CD4-positive, alpha-beta T cell treated with Interleukin-21 for 1 hour (primary cell): ENCODE results near the gene C17orf100.
A peak's percentile ranks its signal among the peaks of the same experiment; 100 is the strongest.
"Not testable (repeated sequence)": the region's sequence is repeated elsewhere in the genome, so short reads cannot be mapped to it uniquely, and the experiment has no call there.

Source experiments
- DNase-seq: peaks from one replicate; pipeline ENCODE4 v3.0.0-alpha.2; 2020

The C17orf100 gene

DNA sequence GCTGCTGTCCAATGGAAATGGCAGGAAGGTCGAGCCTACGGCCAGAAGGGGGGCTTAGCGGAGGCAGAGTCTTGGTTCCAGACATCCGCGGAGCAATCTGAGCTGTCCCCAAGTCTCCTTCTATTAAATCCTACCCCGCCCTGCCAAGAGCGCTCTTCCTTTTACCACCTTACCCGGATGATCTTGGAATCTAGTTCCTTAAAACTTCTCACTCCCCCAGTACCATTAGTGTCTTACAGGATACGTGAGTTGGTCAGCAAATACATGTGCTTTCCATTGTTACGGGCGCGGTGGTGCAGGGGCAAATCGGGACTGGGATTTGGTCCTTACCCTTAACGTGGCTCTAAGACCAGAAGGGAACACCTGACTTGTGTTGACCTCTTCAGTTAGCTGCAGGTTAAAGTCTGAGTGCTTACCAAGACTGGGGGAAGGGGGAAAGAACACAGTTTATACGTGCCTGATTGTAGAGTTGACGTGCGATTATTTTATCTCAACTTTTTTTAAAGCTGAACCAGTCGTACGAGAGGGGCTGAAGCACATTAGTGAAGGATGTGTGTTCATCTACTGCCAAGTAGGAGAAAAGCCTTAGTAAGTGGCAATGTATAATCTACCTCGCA lies 10.2 kb upstream of the C17orf100 start:
- peak; percentile 16 for DNase-seq

DNA sequence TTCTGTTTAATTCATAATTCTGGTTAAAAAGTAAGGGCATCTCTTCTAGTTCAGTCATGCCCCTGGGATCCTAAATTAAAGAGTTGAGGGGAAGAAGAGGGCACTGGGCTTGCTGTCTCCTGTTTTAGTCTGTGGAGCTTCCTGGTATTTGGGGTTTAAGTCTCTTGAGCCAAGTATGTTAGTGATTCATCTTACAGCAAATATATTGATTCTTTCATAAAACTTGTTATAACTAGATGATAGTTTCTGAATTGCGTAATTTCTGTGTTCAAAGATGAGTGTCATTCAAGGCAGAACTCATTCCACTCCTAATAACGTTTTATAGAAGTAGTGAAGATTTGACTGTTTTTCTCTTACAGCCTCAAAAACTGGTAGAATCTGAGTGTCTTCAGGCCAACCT lies 9.0 kb upstream of the C17orf100 start:
- no peak for DNase-seq

DNA sequence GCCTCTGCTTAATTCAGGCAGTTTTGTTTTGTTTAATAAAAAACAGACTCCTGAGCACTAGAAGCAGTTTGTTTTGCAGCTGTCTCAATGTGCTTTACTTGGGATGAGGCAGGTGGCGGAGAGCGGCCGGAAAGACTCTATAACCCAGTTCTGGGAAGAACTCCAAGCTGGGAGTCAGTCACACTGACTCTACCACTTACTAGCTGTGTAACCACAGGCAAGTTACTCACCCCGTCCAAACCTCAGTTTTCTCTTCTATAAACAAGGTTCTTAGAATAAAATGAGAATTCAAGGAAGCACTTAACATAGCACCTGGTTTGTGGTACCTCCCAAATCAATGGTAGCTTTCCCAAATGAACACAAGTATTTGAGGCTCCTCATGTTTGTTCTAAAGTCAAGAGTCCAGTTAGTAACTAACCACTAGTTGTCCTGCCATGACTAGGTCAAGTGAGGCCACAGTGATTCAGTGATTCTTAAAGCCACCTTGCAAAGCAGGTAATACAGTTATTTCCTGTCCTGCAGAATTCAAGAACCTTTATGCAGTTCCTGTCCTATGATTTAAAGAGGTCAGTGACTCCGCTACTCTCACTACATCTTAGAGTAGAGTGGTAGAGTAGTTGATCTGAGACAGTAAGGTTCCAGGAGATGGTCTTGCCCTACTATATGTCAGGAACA lies 8.0 kb upstream of the C17orf100 start:
- DNase-seq, result no peak

DNA sequence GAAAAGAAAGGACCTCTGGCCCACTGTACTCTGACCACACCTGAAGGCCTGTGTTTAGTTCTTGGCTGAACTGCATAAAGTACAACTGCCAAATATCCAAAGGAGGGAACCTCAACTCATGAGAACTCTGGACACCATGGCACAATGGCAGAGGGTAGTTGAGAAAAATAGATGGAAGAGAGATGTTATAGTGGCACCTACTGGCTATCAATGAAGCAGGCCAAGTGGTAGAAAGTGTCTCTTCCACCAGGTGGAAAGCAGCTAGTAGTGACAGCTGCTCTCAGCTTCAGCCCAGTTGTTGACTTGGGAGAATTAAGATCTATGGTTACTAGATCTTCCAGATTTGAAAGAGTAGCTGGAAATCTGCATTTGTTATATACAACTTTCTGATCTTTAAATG lies 3.4 kb upstream of the C17orf100 start:
- DNase-seq, result peak; percentile 28

DNA sequence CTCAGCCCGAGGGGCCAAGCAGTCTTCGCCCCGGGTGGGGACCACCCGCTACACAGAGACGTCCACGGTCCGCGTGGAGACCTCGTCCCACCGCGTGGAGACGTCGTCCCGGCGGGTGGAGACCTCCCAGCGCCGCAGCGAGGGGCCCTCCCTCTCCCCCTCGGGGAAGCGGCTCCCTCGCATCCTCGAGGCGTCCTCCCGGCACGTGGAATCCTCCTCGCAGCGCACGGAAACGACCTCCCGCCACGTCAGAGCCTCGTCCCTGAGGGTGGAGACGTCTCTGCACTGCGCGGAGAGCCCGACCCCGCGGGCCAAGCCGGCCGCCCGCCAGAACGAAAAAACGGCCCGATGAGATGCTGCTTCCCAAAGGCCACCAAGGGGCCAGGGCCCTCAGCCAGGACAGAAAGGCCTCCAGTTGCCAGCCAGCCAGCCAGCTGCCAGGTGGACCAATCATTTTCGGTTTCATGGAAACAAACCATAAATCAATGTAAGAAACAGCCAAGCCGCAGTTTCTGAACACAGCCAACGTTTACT lies 424 bp downstream of the C17orf100 start:
- peak; percentile 55 for DNase-seq

DNA sequence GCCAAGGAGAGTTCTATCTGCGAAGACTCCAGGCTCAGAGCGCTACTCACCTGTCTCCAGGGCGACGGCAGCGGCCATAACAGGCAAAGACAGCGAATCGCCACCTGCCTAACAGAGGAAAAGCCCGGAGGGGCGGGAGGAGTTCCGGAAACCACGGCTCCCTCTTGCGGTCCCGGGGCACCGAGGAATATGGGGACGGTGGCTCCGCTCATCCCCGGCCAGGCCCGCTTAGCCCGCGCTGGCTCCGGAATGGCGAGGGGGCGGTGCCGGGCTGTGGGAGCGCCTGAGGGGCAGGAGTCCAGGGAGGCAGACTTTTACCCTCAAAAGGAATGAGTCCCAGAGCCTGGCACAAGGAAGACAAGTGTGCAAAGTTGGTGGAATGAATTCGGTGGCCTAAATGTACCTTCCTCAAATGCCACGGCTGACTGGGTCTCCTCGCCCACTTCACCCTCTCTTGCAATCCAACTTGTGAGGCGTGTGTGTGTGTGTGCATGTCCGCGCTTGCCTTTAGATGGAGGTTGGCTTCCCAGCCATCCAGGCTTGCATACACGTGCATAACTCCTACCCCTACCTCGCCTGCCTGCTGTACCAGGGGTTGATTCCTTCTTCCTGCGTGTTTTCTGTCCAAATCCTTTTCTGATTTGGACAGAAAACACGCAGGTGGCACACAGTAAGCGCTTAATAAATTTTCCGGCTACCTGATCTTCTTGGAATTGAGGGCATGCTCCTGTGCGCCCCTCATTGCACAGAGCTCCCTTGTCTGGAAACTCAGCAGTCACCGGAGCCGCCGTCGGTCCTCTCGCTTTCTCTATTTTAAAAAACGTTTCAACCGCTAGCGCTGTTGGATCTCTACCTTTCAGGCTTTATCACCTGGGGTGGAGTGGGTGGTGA lies 3.5 kb downstream of the C17orf100 start:
- DNase-seq, result no peak

DNA sequence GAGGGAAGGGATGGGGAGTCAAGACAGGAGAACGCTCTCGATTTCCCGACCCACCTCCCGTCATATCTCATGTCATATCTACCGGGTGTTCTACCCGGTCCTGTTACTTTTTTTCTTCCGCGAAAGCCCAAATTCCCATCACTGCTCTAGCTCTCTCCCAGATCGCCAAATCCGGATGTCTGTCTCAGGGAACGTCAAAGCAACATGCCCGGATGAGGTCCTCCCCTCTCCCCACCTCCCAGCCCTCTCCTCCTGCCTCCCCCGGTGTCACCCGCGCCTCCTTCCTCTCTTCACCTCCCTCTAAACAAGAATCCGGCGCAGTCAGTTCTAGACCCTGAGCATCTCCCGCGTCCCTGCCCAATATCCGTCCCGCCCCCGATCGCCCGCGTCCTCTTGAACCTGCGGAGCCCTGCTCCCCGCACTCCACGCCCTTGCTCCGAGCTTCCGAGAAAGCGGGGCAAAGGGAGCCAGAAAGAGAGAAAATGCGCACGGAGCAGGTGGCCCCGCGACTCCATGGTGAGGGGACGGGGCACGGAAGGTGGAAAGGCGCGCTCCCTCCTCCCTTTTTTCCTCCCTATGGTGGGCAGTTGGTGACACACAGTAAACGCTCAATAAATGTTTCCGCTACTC lies 4.3 kb downstream of the C17orf100 start:
- not testable (repeated sequence) for DNase-seq

DNA sequence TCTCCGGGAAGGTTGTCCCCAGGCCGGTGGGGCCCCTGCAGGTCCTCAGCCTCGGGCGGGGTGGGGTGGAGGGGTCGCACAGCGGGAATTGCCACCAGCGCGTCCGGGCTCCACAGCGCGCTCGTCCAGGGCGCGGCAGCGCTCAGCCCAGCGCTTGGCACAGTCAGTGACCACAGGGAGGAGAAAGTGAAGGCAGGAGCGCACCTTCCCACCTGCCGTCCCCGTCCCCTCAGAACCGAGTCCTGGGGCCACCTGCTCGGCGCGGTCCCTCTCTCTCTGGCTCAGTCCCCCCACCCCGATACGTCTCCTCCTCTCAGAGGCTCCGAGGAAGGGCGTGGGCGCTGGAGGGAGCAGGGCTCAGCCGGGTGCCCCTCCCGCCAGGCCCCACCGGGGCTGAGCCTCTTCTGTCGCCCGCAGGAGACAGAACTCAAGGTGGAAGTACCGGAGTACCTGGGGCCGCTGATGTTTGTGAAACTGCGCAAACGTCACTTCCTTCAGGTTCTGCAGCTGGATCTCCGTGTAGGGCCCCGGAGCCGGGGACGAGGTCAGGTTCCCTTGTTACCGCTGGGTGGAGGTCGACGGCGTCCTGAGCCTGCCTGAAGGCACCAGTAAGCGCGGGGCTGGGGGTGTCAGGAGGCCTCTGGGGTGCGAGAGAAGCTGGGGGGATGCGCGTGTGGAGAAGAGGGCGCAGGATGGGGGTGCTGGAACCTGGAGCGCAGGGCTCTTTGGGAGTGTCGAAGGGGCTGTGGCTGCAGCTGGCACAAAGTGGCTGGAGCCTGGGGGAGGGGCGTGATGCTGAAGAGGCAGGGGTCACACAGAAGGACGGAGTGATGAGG lies 5.5 kb downstream of the C17orf100 start:
- DNase-seq, result peak; percentile 66

DNA sequence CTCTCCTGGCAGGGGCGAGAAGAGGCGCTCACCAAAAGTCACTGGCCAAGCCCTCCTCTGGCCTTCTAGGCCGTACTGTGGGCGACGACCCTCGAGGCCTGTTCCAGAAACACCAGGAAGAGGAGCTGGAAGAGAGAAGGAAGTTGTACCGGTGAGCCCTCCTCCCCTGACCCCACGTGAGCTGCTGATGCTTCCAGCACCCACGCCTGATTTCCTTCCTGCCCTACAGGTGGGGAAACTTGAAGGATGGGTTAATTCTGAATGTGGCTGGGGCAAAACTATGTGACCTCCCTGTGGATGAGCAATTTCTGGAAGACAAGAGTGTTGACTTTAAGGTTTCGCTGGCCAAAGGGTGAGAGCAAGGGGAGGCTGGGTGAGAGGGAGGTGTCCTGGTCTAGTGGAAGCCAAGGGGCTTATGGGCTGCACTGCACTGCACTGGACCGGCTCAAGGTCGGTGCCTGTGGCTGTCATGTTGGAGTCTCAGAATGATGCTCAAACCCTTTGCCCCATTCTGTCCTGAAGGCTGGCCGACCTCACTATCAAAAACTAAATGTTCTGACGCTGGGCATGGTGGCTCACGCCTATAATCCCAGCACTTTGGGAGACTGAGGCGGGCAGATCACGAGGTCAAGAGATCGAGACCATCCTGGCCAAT lies 6.2 kb downstream of the C17orf100 start:
- DNase-seq, result no peak

DNA sequence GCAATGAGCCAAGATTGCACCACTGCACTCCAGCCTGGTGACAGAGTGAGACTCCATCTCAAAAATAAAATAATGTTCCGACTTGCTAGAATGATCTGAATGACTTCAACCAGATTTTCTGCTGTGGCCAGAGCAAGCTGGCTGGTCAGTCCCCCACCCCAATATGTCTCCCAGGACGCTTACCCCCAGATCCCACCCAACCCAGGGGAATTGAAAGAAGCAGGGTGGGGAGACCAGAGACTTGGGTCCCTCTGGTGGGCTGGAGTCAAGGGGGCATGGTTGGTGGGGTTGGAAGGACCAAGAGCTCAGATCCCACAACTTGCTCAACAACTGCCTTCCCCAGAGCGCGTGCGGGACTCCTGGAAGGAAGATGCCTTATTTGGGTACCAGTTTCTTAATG lies 6.8 kb downstream of the C17orf100 start:
- DNase-seq, result not testable (repeated sequence)

DNA sequence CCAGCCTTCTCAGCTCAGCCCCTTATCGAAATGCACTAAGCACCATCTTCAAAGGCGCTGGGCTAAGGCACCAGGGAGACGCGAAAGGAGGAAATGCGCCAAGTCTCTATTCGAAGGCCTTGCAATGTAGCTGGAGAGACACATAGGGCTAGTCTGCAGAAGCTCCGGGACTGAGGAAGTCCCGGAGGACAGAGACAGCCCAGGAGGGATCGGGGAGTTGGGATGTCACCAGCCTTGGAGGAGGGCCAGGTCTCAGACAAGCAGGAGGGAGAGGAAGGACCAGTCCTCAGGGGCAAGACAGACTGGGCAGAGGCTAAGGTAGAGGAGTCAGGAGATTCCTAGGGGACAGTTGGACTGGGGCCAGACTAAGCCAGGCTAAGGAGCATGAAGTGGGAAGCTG lies 8.5 kb downstream of the C17orf100 start:
- DNase-seq, result no peak

DNA sequence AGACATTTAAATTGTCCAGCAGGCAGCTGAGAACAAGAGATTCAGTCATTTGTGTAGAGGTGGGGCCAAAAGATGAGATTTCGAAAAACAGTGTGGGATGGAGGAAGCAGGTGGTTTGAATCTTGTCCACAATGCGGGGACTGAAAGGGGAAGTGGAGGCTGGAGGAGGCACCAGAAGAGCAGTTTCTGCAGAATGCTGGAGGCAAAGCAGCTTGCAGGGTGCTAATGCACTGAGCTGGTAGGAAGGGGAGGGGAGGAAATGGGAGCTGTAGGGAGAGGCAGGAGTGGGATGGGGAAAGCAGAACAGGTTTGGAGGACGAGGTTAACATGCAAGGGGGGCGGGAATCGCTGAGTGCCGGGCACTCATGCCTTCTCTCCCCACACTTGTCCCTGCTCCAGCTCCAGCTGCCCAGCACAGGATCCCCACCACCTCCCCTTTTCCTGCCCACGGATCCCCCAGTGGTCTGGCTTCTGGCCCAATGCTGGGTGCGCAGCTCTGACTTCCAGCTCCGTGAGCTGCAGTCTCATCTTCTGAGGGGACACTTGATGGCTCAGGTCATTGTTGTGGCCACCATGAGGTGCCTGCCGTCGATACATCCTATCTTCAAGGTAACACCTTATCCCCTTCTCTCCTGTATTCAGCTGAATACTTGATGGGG lies 9.4 kb downstream of the C17orf100 start:
- no peak for DNase-seq

DNA sequence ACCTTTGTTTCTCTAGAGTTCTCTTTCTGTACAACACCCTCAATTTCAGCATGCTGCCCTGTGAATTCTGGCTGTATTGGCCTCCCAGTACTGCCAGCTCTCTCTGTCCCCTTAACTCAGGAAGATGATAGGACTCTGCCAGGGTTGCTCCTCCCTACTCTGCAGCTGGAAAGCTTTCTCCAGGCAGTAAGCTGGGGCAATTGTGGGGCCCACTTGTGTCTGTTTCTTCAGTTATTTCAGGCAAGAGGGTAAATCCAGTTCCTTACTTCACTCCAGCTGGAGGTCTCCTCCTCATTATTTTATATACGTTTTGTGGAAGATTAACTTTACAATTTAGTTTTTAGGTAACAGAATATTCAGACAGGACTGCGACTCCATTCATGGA lies 9.9 kb downstream of the C17orf100 start:
- DNase-seq, result no peak

DNA sequence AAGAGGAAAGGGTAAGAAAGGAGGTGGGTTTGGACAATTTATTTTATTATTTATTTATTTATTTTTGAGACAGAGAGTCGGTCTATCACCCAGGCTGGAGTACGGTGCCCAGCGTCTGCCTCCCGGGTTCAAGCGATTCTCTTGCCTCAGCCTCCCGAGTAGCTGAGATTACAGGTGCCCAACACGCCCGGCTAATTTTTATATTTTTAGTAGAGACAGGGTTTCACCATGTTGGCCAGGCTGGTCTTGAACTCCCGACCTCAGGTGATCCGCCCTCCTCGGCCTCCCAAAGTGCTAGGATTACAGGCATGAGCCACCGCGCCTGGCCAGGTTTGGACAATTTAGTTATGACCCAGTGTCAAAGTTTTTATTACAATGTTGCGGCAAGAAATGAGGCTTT lies 11.6 kb downstream of the C17orf100 start:
- not testable (repeated sequence) for DNase-seq

DNA sequence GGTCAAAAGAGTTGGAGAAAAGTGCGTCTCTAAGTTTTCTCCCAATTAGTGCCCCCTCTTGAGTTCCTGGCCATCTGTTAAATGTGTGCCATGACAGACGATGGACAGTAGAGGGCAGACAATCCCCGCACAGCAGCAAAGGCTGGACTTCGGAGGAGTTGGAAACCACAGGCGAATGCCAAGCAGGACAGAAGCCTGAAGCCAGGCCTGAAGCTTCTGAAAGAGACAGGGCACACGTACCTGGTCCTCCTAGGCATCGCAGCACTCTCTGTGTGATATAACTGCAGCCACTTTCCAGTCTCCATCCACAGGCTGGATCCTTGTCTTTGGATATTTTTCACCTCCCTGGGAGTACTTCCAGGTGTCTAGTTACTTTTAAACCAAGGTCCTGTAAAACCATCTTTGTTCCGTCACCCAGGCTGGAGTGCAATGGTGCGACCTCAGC lies 14.5 kb downstream of the C17orf100 start:
- peak; percentile 57 for DNase-seq

DNA sequence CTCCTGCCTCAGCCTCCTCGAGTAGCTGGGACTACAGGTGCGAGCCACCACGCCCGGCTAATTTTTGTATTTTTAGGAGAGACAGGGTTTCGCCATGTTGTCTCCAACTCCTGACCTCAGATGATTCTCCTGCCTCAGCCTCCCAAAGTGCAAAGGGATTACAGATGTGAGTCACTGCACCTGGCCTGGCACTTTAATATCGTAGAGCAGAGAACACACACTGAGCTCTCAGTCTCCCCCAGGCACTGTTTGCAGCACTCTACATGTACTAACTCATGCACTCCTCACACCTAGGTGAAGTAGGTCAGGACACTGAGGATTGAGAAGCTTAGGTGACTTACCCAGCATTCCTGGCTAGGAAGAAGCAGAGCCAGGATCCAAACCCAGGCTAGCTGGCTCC lies 15.0 kb downstream of the C17orf100 start:
- DNase-seq, result no peak

DNA sequence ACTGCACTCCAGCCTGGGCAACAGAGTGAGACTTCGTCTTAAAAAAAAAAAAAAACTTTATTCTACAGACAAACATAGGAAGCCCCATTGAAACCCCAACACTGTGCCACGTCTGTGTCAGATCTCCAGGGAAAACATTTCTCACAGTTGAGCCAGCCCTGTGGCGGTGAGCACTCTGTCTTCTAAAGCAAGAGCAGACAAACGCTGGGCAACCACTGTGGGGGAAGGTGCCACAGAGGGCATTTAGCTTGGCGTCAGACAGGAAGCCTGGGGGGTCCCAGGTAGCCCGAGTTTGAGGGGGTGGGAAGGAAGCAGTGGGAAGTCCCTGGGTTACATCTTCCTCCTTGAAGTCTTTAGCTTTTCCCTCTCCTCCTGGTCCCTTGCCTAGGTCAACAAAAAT lies 16.0 kb downstream of the C17orf100 start:
- no peak for DNase-seq

DNA sequence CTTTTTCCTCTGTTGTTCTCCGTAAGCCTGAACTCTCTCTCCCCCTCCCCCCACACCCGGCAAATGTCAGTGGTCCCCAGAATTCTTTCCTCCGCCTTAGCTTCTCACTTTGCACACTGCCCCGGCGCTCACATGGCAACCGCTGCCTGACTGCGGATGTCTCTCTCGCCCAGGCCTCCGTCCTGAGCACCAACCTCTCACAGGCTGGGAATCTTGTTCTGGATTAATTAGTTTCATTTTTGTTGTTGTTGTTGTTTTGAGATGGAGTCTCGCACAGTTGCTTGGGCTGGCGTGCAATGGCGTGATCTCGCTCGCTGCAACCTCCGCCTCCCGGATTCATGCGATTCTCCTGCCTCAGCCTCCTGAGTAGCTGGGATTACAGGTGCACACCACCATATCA lies 16.7 kb downstream of the C17orf100 start:
- no peak for DNase-seq

DNA sequence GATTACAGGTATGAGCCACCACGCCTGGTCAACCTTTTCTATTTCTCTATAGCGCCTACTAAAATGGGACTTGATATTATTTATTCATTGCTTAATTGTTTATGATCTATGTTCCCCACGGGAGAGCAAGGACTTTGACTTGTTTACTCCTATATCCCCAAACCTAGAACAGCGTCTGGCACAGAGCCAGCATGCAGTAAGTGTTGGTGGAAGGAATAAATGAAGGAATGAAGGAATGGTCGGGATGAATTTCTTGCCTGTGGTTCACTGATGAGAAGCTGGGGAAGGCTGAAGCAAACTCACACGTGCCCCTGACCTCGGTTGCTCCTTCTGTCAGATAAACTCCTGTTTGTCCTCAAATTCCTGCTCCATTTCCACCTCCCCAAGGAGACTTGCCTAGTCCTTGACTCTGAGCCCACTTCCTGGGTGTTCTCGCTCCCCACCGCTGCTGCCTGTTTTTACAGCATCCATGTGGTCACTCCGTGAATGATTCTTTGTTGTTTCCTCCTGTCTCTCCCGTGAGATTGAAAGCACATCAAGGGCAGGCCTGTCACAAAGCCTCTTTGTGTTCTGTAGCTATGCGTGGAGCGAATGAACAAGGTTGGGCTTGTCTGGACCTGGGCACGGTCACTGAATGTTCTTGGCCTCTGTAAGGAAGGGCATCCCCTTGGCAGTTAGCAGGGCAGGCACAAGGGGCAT lies 17.3 kb downstream of the C17orf100 start:
- DNase-seq, result no peak

DNA sequence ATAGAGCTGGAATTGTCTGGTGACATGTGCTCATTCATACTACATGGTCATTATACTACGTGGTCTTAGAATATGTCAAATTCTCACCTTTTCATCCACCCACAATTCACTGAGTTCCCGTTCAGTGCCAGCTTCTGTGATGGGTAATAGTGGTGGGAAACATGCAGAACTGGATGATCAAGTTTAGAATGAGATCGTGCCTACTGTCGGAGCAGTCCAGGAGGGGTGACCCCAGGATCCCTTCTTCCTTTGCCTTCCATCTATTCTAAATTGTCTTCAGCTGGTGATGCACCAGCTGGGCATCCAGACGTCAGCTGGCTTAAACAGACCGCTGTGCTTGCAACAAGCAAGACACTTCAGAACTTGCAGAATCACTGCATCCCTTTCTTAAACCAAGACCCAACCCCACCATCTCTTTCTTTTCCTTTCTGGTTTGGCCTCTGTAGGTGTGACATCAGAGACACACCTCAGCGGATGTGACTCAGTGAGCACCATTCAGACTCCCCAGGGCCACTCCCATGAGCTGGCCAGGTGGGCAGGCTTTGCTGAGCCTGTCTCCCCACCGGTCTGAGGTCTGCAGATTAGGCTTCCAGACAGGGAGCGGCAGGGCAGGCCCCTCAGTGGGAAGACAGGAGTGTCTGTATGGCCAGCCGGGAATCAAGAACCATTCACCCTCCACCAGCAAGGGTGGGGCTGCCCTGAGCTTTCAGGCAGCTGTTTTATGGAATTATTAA lies 18.1 kb downstream of the C17orf100 start:
- no peak for DNase-seq
